Activated CD4-positive, alpha-beta memory T cell treated with anti-CD3 and anti-CD28 coated beads for 36 hours (primary cell): ENCODE results near the gene MRGPRX3. TPM values are rescaled to one million over a fixed set of nuclear protein-coding genes. Genes with fewer than 3 reads are reported as not detected.

Source experiments
- CTCF ChIA-PET: fragments of 350-600 bp; sonication (Branson Sonifier 250); formaldehyde crosslinking; loops from one replicate; lab custom pipeline; 2021; ENCODE audit warnings: antibody characterized with exemption, inconsistent platforms; lab: Charles Lee
- POLR2A ChIA-PET: fragments of 350-600 bp; sonication (Branson Sonifier 250); formaldehyde crosslinking; loops from one replicate; lab custom pipeline; 2021; ENCODE audit warnings: antibody characterized with exemption; lab: Charles Lee
- DNase-seq: peaks from one replicate; pipeline ENCODE4 v3.0.0-alpha.2; 2020
- H3K27ac Mint-ChIP-seq: one replicate; pipeline ENCODE4 v1.8.0; 2021; ENCODE audit warnings: mixed read lengths
- H3K27me3 Mint-ChIP-seq: one replicate; pipeline ENCODE4 v1.8.0; 2021; ENCODE audit warnings: mixed read lengths
- H3K36me3 Mint-ChIP-seq: one replicate; pipeline ENCODE4 v1.8.0; 2021; ENCODE audit warnings: mixed read lengths
- H3K4me1 Mint-ChIP-seq: one replicate; pipeline ENCODE4 v1.8.0; 2021; ENCODE audit warnings: low read depth, mixed read lengths
- H3K4me3 Mint-ChIP-seq: one replicate; pipeline ENCODE4 v1.8.0; 2021; ENCODE audit warnings: mild to moderate bottlenecking, mixed read lengths
- H3K9me3 Mint-ChIP-seq: one replicate; pipeline ENCODE4 v1.8.0; 2021; ENCODE audit warnings: mixed read lengths
- intact Hi-C: fragments of 100-400 bp; cut with micrococcal nuclease; formaldehyde crosslinking; loops from one replicate; pipeline ENCODE4 v1.15.1; 2023
- total RNA-seq, 2 experiments: library from RNA; stranded (reverse); gene quantifications; one replicate each; pipeline ENCODE4 v1.2.3, GENCODE V29; 2021

The MRGPRX3 gene
- not detected for total RNA-seq

GRCh38 chr11:18132341-18132740 lies at the start of gene MRGPRX3:
Gene MRGPRX3 (plus strand): TSS chr11:18132571. CDS start chr11:18137203, 4,632 bp downstream.
- Mint-ChIP-seq H3K27me3 (peaks cover 20% of the 10 kb centered on the region), H3K27ac (no peak within 1 kb of the TSS)

DNA sequence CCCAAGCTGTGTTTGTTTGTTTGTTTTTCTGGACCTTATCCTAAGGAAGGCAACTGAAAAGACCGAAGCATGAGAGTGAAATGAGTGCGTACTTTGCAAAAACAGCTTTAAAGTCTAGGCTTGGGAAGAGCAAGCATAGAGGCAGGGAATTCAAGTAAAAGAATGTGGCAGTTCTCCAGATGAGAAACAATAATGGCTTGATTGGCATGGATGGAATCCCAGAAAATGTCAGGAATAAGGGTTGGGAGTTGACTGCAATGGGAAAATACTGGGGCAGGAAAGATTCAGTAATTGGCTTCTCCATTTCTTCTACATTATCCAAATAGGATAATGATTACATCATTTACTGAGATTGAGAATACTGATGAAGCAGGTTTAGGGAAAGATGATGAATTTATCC lies 44.0 kb upstream of the MRGPRX3 start:
- intact Hi-C loops: no loop called here
- peaks cover 37% of the 10 kb centered on the region for H3K36me3 Mint-ChIP-seq
- POLR2A ChIA-PET: no interaction called here
- no peak overlapping the region for H3K27ac Mint-ChIP-seq
- H3K4me3 Mint-ChIP-seq: no peak overlapping the region
- CTCF ChIA-PET: no interaction called here
- no peaks in the 10 kb centered on the region for H3K9me3 Mint-ChIP-seq
- H3K27me3 Mint-ChIP-seq: no peaks in the 10 kb centered on the region
- peaks cover 5% of the 10 kb centered on the region for H3K4me1 Mint-ChIP-seq
- DNase-seq: no peak

More at GRCh38 chr11:18132341-18132740, at the start of gene MRGPRX3:
- no peak for DNase-seq
- no peaks in the 10 kb centered on the region for H3K36me3 Mint-ChIP-seq
- no peak within 1 kb of the TSS for H3K4me3 Mint-ChIP-seq
- H3K9me3 Mint-ChIP-seq: no peaks in the 10 kb centered on the region
- POLR2A ChIA-PET: no interaction called here
- no peaks in the 10 kb centered on the region for H3K4me1 Mint-ChIP-seq
- intact Hi-C loops: no loop called here
- CTCF ChIA-PET: no interaction called here

DNA sequence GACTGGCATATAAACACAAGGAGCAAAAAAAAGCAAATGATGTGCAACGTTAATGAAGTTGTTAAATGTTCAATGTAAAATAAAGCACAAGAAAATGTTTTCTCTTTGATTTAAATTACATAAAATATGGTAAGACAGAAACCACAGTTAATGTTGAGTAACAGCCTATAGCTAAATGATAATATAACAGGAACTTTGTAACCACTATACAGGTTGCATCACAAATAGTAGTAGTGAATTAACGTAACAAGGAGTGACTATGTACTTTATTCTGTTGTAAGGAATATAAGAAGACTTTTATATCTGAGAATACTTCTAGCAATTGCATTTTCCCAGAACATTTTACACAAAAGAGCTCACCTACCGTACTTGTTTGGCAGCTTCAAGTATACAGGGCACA lies 43.4 kb upstream of the MRGPRX3 start:
- no peak overlapping the region for H3K27ac Mint-ChIP-seq
- H3K27me3 Mint-ChIP-seq: no peaks in the 10 kb centered on the region
- intact Hi-C loops: no loop called here
- no peaks in the 10 kb centered on the region for H3K9me3 Mint-ChIP-seq
- DNase-seq: no peak
- no peak overlapping the region for H3K4me3 Mint-ChIP-seq
- CTCF ChIA-PET: interaction anchor here (1.0 to 3.0 kb wide), 3 partner anchors 17 to 98 kb away, joined by 3 to 9 read pairs (median 5); partner anchors contain the start of gene SAAL1
- H3K36me3 Mint-ChIP-seq: peaks cover 40% of the 10 kb centered on the region
- POLR2A ChIA-PET: no interaction called here
- peaks cover 8% of the 10 kb centered on the region for H3K4me1 Mint-ChIP-seq

GRCh38 chr11:18091731-18092130 lies 40.6 kb upstream of the MRGPRX3 start:
- intact Hi-C loops: no loop called here
- Mint-ChIP-seq H3K9me3 (no peaks in the 10 kb centered on the region), H3K36me3 (peaks cover 44% of the 10 kb centered on the region), H3K27me3 (no peaks in the 10 kb centered on the region), H3K27ac (no peak overlapping the region), H3K4me1 (peaks cover 8% of the 10 kb centered on the region), H3K4me3 (no peak overlapping the region)
- ChIA-PET POLR2A (no interaction called here), CTCF (interaction anchor here (1.0 to 3.0 kb wide), 2 partner anchors 14 to 112 kb away, joined by 3 to 9 read pairs; partner anchors contain the start of gene SAAL1)
- no peak for DNase-seq

- Mint-ChIP-seq H3K4me3 (no peak overlapping the region), H3K4me1 (peaks cover 8% of the 10 kb centered on the region), H3K27me3 (no peaks in the 10 kb centered on the region), H3K9me3 (no peaks in the 10 kb centered on the region), H3K36me3 (peaks cover 36% of the 10 kb centered on the region), H3K27ac (peak overlapping the region; percentile 20)
- intact Hi-C loops: no loop called here
- ChIA-PET CTCF (interaction anchor here (1.0 to 1.2 kb wide), 2 partner anchors 12 to 21 kb away, joined by 5 to 8 read pairs; partner anchors contain the start of gene SAAL1), POLR2A (no interaction called here)
- no peak for DNase-seq
Observed at GRCh38 chr11:18093959-18094358, 38.4 kb upstream of the MRGPRX3 start.

DNA sequence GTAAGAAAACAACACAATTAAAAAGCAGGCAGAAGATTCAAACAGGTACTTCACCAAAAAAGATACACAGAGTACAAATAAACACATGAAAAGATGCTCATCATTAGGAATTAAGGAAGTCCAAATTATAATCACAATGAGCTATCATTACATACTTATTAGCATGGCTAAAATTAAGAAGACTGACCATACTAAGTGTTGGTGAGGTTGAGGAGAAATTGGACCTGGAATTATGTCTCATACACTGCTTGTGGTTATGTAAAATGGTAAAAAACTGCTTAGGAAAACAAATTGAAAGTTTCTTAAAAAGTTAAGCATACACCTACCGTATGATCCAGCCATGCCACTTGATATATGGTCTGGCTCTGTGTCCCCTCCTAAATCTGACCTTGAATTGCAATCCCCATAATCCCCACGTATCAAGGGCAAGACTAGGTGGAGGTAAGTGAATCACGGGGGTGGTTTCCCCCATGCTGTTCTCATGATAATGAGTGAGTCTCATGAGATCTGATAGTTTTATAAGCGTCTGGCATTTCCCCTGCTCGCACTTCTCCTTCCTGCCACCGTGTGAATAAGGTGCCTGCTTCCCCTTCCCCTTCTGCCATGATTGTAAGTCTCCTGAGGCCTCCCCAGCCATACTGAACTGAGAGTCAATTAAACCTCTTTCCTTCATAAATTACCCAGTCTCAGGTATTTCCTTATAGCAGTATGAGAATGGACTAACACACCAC lies 31.3 kb upstream of the MRGPRX3 start:
- H3K27me3 Mint-ChIP-seq: no peaks in the 10 kb centered on the region
- ChIA-PET POLR2A (no interaction called here), CTCF (interaction anchor here (1.0 to 3.5 kb wide), 2 partner anchors 14 kb away, joined by 5 to 23 read pairs; no protein-coding TSS in a partner anchor)
- no peak overlapping the region for H3K4me3 Mint-ChIP-seq
- intact Hi-C loops: loop anchor here (10.0 kb wide), 1 partner anchor 294 kb away; the partner anchor contains the start of gene LDHA
- peaks cover 29% of the 10 kb centered on the region for H3K4me1 Mint-ChIP-seq
- peaks cover 29% of the 10 kb centered on the region for H3K36me3 Mint-ChIP-seq
- no peak overlapping the region for H3K27ac Mint-ChIP-seq
- DNase-seq: no peak
- no peaks in the 10 kb centered on the region for H3K9me3 Mint-ChIP-seq

GRCh38 chr11:18105086-18105801 lies 27.1 kb upstream of the MRGPRX3 start:
- intact Hi-C loops: loop anchor here (10.0 kb wide), 1 partner anchor 290 kb away; the partner anchor contains the start of gene LDHA
- Mint-ChIP-seq H3K4me1 (peaks cover 37% of the 10 kb centered on the region), H3K27me3 (peaks cover 2% of the 10 kb centered on the region), H3K9me3 (no peaks in the 10 kb centered on the region), H3K4me3 (peak overlapping the region; percentile 92), H3K36me3 (peaks cover 19% of the 10 kb centered on the region), H3K27ac (peak overlapping the region; percentile 78)
- peak; percentile 13 for DNase-seq
- POLR2A ChIA-PET: interaction anchor here (0.6 to 2.9 kb wide), 2 partner anchors 10 to 91 kb away, joined by 3 to 19 read pairs; partner anchors contain the start of gene SERGEF
- CTCF ChIA-PET: interaction anchor here (0.6 to 4.2 kb wide), 15 partner anchors 10 to 526 kb away, joined by 3 to 36 read pairs (median 6); partner anchors contain the start of gene SERGEF

DNA sequence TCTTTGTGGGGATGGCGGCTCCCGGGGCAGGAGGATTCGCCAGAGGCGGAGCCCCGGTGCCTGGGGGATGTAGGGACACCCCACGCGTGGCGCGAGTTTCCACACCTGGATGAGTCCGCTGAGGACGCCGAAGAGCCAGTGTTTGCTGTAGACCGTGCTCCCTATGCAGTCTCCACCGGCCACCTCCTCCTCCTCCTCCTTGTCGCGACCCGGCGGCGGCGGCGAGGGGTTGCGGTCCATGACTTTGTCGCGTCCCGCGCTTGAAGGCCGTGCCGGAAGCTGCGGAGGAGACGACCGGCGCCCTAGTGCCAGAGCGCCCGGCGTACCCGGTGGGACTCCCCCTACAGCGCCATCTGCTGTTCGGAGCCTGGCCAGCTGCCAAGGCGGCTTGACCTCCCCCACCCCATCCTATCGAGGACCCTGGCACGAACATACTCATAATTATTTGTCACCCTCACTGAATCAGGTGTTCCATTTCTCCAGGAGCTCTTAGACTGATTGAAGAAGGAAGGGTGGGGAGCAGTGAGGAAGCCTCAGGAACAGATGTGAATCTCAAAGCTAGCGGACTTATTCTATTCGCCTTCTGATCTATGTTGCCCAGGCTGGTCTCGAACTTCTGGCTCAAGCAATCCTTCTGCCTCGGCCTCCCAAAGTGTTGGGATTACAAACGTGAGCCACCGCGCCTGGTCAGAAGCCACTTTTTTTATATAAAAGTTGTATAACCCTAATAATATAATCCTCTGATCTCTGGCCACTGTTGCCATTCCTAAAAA lies 26.4 kb upstream of the MRGPRX3 start, which contains the start of gene SAAL1:
Gene SAAL1 (minus strand): TSS at position 281 of the 773 bp plus-strand sequence. CDS start 41 bp downstream, at position 240.
- peaks cover 4% of the 10 kb centered on the region for H3K27me3 Mint-ChIP-seq
- peak; percentile 94 for DNase-seq
- ChIA-PET POLR2A (interaction anchor here (0.9 to 2.9 kb wide), 2 partner anchors 92 to 278 kb away, joined by 3 to 19 read pairs; partner anchors contain the start of gene SERGEF), CTCF (interaction anchor here (0.6 to 4.2 kb wide), 20 partner anchors 10 to 659 kb away, joined by 3 to 36 read pairs (median 5); partner anchors contain the start of genes SERGEF and TSG101)
- intact Hi-C loops: loop anchor here (1.0 to 10.0 kb wide), 5 partner anchors 93 to 420 kb away; partner anchors contain the start of genes GTF2H1, HPS5, LDHA and SERGEF
- no peaks in the 10 kb centered on the region for H3K9me3 Mint-ChIP-seq
- peaks cover 17% of the 10 kb centered on the region for H3K36me3 Mint-ChIP-seq
- H3K27ac Mint-ChIP-seq: peak within 1 kb of the TSS; percentile 78
- peaks cover 37% of the 10 kb centered on the region for H3K4me1 Mint-ChIP-seq
- peak within 1 kb of the TSS; percentile 92 for H3K4me3 Mint-ChIP-seq

GRCh38 chr11:18106688-18107087 lies 25.7 kb upstream of the MRGPRX3 start:
- Mint-ChIP-seq H3K27ac (no peak overlapping the region), H3K36me3 (peaks cover 12% of the 10 kb centered on the region), H3K4me3 (peak overlapping the region; percentile 13), H3K27me3 (peaks cover 6% of the 10 kb centered on the region), H3K9me3 (no peaks in the 10 kb centered on the region), H3K4me1 (peaks cover 31% of the 10 kb centered on the region)
- ChIA-PET CTCF (interaction anchor here (1.0 to 4.2 kb wide), 19 partner anchors 9 to 658 kb away, joined by 3 to 36 read pairs (median 5); partner anchors contain the start of genes SERGEF and TSG101), POLR2A (interaction anchor here (0.9 to 2.9 kb wide), 2 partner anchors 93 to 277 kb away, joined by 3 to 19 read pairs; partner anchors contain the start of gene SERGEF)
- intact Hi-C loops: loop anchor here (1.0 to 10.0 kb wide), 5 partner anchors 93 to 420 kb away; partner anchors contain the start of genes GTF2H1, HPS5, LDHA and SERGEF
- no peak for DNase-seq

DNA sequence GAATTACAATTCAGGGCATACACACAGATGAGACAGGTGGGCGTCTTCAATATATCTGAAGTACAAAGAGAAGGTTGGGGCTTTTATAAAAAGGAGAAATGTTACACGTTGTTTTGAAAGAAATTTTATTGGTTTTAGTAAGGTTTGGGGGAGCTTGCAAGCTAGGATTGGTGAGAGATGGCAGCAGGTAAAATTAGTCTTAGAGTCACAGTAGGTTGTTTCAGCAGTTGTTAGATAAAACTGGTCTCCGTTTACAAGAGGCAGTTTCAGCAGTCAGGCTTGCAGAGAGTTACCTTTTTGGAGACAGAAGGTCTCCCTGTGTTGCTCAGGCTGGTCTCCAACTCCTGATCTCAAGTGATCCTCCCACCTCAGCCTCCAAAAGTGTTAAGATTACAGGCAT lies 24.1 kb upstream of the MRGPRX3 start:
- Mint-ChIP-seq H3K27ac (no peak overlapping the region), H3K9me3 (no peaks in the 10 kb centered on the region), H3K4me3 (no peak overlapping the region), H3K4me1 (peaks cover 22% of the 10 kb centered on the region), H3K27me3 (peaks cover 6% of the 10 kb centered on the region), H3K36me3 (peaks cover 2% of the 10 kb centered on the region)
- CTCF ChIA-PET: interaction anchor here (1.4 to 2.5 kb wide), 2 partner anchors 117 to 136 kb away, joined by 3 to 9 read pairs; no protein-coding TSS in a partner anchor
- intact Hi-C loops: loop anchor here (10.0 kb wide), 1 partner anchor 287 kb away; the partner anchor contains the start of gene LDHA
- POLR2A ChIA-PET: no interaction called here
- no peak for DNase-seq
